Stimulated activated CD4-positive, alpha-beta T cell treated with anti-CD3 and anti-CD28 coated beads, TNF-alpha, amount 100 ng/mL, for 4 hours (primary cell): ENCODE results near the gene ACAA2.
"Not testable (repeated sequence)": the region's sequence is repeated elsewhere in the genome, so short reads cannot be mapped to it uniquely, and the experiment has no call there.

Experiments
- DNase-seq, 3 experiments: peaks; one replicate each; pipeline ENCODE4 v3.0.0-alpha.2; 2020; ENCODE audit warnings: low read depth in 3 of 3

The ACAA2 gene

DNA sequence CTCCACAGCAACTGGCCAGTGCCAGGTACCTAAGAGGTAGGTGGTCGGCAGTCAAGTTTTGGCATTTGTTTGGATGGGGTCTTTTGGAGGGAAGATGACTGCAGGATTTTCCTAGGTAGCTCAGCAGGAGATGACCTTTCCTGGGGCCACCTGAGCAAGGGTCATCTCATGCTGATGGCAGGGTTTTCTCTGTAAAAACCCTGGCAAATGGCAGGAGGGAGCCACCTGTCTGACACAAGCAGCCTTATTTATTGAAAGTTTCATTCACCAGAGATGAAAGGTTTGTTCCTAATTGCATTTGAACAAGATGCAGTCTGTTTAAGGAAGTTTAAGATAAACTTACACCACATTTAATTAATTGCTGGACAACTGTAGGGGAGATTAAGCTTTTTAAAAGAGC is 31.6 kb upstream of the ACAA2 start:
- DNase-seq, result no peak

DNA sequence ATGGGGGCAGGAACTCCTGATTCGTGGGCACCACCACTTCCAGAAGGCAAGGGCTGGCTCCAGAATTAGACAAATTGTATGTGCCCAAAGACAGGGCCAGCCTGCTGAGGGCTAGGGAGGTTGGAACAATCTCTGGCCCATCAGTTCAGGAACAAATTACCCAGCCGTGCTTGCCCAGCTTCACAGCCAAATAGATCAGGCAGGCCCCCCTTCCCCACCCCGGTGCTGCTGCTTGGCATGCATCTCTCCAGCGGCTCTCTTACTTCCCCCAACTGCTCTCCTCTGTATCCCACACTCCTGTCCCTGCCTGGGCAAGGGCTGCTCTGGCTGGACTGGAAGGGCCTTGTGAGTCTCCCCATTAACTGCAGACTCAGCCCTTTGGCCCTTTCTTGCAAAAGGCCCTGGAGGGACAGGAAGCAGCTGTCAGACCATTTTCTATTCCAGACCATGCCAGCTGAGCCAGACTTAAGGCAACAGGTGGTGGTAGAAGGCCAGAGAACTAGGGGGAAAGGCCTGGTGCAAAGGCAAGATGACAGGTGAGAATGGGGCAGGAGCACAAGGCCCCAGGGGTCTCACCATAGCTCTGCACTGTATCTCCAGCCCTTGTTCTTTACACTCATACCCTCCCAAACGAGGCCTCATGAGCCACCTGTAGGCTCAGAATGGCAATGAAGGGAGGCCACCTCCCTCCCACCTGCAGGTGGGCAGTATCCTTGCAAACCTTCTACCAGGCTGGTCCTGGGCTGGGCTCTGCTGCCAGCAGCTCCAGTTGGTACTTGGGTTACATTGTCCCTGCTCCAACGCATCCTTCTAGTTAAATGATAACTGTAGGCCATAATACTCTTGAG is 30.7 kb upstream of the ACAA2 start:
- DNase-seq, result no peak

DNA sequence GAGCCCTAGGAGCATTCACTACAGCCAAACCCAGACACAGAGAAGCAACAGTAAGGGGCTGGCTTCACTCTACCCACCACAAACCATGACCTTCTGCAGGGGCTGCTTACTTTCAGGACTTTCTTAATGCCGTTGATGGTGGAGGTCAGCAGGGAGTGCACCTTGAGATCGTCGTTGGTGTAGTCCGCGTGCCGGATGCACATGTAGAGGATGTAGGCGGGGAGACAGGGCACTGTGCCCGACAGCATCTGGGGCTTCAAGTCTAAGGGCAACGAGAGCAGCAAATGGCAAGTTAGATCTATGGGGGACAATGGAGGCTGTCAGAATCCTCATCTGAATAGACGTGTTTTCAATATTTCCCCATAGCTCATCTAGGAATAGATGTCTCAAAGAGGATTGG is 29.8 kb upstream of the ACAA2 start:
- no peak for DNase-seq

DNA sequence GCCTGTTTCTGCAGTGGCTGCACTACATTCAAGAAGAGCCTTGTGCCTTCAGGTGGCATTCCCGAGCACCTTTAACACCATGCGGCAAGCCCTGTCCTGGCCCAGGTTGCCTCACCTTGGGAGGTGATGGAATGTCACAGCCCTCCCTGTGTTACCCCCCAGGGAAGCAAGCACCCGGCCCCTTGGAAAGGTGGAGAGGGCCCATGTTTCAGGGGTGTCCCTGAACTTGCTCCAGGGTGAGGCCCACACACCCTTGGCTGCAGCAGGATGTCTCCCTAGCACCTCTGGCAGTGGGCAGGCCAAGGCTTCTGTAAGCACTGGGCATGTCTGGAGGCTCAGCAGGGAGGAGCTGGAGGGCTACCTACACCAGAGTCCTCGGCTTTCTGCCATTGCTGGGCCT is 29.3 kb upstream of the ACAA2 start:
- DNase-seq, result no peak

DNA sequence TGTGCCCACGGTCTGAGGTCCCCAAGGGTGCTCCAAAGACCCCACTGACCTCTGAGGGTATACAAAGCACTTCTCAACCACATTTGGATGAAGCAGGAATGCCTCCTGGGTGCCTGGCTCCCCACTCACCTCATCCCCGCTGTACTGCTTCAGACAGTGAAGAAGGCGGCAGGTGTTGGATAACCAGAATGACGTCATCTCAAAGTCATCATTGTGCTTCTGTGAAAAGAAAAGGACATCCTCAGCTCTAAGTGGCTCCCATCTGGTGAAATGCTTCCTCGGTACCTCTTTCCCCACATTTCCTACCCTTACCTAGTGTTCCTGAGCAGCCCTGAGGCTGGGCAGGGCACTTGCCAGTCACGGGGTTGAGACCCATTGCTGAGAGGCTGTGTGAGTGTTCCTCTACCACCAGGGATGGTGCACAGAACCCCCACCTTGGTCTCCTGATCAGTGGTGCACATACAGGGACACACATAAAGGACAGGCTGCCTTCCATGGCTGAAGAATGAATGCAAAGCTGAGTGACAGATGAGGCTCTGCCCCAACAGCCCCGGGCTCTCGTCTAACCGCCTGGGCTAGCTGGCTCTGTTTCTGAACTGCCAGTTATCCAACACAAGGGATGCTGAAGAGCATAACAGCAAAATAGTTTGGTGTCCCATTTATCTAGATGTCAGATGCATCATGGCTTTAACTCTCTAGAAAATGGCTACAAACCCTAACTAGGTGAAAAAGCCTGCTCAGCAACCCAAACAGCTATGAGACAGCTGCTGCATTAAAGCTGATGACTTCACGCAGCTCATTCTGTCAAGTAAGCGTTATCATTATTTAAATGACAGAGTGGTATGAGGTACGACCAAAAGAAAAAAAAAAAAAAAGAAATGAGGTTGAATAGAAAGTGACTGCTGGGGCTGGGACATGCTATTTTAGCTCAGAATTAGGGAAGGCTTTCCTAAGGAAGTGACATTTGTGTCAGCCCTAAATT is 28.2 kb upstream of the ACAA2 start:
- DNase-seq, result no peak

DNA sequence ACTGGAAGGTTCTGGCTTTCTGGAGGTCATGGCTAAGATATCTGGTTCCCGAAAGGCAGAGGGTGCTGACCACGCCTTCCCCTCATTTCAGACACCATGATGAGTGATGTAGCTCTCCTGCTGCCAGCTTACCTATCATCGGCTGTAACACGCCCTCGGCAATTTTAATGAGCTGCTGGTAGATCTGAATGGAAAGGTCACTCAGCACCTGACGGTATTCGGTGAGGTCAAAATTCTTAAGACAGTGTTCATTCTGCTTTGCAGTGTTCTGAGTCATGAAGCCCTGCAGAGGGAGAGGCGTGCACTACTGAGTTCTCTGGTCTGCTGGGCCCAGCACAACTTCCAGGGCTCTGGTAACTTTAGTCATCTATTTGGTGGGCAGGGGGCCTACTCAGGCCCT is 25.7 kb upstream of the ACAA2 start:
- DNase-seq, result no peak

DNA sequence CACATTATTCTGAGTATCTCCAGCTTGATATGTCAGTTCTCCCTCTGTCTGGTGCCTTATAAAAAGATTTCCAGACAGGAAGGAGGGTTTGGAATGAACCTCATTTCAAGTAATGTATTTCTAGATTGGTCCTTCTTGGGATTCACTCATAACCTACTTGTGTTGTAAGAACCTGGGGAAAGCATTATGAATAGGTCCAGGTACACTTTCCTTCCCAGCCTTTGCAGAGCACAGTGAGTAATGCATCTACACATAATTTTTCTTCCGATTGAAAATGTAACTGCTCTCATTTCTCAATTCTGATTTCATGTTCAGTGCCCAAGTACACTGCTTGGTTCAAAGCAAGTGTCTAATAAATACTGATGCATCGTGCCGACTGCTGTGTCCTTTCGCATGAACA is 25.0 kb upstream of the ACAA2 start:
- no peak for DNase-seq

DNA sequence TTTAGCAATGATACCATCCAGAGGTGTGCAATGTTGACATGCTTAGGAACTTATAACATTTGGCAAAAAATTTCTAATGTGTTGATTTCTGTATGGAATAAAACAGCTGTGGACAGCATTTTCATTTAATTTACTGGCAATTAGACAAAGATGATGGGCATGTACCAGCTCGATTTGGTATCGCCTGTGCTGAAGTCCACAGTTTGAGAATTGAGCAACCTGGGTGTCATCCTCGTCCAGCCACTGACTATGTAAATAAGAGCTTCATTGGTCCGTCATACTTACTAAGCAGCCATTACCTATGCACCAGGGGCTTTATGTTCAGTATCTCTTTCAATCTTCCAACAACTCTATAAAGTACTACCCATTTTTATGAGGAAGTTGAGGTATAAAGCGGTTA is 24.6 kb upstream of the ACAA2 start:
- DNase-seq, result no peak

DNA sequence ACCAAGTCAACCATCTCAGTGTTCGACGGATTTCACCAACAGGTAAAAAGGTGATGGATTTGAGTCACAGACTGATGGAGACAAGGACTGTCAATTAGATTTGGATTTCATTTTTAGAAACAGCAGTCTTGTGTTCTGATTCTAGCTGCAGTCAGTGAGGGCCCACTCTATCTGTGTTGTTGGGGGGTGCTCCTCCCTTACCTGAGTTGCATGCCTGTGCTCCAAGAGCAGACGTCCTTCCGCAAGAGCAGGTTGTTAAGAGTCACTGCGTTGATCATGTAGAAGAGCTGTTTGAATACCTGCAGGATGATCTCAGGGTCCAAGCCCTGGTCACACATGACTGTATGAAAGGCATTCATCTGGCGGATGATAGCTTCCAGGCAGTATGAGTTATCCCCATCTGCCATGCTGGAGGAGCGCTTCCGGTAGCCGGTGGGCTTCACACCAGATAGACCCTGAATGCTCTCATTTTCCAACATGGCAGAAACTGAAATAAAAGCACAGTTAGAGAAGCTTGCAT is 24.0 kb upstream of the ACAA2 start:
- DNase-seq, result not testable (repeated sequence)

DNA sequence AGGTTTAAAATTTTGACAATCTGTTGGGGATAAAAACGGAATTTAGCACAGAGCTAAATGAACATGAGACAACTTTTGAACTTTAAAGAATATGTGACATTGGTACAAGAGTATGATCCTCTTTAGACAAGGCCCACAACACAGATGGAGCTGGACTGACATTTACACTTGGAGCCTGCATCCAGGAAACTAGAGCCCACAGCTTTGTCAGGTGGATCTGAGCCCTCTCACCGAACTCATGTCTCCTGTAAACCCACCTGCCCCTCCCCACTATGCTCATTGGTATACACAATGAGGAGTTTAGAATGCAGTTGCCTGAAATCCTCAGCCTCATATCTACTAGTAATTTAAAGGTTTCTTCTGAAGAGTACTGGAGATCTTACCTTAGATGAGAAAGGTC is 22.1 kb upstream of the ACAA2 start:
- no peak for DNase-seq

DNA sequence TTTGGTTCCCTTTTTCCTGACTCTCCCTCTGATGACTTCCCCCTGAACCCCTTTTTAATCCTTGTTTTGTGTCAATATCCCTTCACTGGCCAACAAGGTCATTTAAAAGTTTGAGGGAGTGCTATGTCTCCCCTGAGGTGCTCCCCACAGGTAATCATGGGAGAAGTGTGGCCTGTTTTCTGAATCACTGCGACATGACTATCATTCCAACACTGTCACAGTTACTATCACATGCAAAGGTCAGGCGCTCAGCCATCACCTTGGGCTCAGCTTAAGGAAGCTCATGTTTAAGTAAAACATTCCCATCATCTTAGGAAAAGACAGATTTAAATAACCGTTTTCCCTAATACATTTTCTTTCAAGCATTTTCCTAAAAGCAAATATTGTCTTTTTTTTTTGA is 20.9 kb upstream of the ACAA2 start:
- no peak for DNase-seq

DNA sequence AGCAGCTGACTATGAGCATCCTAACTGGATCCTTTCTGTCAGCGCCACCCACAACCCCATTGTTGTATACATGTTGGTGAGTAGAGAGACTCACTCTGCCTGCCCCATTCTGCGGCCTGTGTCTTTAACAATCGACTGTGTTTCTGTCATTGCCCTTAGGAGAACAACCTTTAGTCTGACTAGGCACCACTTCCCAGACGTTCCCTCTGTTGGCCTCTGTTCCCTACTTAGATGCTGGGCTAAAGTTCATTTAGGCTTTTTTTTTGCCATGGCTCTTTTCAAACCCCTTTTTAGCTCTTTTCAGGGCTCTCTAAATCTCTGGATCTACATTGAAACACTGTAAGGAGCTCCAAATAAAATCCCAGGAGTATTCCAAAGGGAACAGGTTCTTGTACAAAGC is 20.5 kb upstream of the ACAA2 start:
- no peak for DNase-seq

DNA sequence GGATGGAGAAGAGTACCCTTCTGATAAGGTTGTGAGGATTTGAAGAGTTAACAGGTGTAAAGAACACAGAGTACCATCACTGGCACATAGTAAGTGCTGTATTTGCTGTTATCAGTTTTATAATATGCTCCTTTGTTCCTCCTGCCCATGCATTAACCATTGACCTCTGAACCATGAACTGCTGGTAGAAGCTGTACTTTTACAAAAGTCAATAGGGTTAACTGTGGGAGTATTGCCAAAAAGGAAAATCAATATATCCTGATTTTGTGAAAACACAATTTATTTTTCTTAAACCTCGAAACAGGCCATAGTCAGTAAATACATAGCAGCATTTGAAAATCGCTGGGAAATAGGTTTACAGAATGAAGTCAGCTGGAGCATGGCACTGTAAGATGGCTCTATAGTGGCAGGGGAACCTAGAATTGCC is 18.9 kb upstream of the ACAA2 start:
- DNase-seq, result no peak

DNA sequence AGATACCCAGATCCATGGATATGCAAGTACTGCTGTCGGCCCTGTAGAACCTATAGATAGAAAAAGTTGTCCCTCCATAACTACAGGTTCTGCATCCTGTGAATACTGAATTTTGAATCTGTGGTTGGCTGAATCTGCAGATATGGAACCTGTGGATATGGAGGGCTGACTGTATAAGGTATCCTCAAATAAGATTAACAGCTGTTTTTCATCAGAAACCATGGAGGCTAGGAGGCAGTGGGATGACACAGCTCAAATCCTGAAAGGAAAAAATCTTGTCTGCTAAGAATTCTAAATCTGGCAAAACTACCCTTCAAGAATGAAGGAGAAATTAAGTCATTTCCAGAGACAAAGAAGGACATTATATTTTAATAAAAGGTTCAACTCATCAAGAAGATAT is 14.7 kb upstream of the ACAA2 start:
- DNase-seq, result no peak

DNA sequence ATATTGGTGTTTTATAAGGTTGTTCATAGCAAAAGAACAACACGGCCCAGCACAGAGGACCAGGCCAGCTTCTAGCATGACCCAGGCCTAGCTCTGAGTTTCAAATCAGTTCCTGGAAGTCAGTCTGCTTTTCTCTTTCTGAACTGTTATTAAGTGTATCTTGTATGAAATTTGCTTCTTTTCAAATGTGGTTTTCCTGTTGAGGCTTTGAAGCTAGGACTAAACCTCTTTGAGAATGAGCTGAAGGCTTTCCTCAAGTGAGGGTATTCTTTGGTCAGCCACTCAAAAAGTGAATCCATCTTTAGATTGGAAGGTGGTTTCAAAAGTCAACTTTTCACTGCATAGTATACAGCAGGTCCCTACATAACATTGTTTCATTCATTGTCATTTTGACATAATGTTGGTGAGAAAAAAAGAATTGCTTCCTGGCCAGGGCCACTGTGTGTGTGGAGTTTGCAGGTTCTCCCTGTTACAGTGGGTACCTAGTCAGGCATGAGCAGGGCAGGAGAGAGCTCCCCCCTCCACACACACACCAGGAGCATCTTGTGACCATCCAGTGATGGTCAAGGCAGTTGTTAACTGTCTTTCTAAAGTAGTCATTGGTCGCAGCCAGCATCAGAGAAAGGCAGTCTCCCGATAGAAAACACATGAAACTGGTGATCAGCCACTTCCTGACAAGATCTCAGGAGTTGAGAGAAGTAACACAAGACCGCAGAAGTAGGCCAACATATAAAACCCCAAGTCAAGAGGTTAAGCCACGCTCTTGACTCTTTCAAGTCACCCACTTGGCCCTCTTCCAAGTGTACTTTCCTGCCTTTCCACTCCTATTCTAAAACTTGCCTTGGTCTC is 6.7 kb upstream of the ACAA2 start:
- peak in 1 of 3 experiments; percentile 26 for DNase-seq

DNA sequence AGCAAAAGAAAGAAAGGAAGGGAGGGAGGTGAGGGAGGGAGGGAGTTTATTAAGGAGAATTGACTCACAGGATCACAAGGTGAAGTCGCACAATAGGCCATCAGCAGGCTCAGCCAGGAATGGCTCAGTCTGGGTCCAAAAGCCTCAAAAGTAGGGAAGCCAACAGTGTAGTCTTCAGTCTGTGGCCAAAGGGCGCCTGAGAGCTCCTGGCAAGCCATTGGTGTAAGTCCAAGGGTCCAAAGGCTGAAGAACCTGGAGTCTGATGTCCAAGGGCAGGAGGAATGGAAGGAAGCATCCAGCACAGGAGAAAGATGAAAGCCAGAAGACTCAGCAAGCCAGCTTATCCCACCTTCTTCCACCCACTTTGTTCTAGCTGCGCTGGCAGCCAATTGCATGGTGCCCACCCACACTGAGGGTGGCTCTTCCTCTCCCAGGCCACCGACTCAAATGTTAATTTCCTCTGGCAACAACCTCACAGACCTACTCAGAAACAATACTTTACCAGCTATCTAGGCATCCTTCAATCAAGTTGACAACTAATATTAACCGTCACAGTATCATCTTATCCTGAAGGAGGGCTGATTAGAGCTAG is 5.8 kb upstream of the ACAA2 start:
- DNase-seq, result no peak

DNA sequence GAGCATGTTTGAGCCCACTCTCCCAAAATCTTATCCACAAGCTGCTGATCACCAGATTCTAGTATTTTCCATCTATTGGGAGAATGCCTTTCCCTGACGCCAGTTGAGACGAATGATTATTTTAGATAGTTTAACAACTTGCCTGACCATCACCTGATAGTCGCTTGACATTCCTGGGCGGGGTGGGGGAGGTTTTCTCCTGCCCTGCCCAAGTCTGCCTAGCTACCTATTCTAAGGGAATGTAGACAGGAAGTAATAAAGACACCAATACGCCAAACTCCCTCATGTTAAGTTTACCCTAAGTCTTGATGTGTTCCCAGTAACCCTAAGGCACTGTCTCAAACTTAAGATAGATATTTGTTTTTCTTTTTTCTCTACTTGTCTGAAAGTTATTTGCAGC is 4.6 kb upstream of the ACAA2 start:
- DNase-seq, result no peak

DNA sequence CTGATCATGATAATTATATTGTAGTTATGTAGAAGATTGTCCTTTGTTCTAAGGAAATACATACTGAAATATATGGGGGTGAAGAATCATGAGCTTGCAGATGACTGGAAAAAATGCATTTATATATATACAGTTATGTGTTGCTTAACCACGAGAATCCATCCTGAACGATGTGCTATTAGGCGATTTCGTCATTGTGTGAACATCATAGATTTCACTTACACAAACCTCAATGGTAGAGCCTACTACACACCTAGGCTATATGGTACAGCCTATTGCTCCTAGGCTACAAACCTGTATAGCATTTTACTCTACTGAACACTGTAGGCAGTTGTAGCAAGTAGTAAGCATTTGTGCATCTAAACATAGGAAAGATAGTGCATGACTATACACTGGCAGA is 2.6 kb upstream of the ACAA2 start:
- DNase-seq, result no peak

DNA sequence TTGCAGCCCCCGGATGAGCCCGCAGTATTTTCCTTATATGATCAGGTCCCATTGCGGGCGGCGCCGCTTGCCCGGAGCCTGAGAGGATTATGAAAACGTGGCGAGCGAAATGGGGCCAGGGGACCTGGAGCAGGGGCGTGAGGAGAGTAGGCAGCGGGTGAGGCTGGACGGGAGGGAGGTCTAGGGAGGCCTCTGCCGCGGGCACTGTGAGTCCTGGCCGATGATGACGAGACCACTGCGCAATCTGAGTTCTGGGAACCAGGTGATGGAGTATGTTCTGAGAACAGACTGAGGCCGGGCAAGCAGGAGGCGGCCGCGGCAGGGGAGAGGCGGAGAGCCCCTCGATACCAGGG is 790 bp upstream of the ACAA2 start:
- peak in 2 of 3 experiments; percentile 28 to 33 for DNase-seq

DNA sequence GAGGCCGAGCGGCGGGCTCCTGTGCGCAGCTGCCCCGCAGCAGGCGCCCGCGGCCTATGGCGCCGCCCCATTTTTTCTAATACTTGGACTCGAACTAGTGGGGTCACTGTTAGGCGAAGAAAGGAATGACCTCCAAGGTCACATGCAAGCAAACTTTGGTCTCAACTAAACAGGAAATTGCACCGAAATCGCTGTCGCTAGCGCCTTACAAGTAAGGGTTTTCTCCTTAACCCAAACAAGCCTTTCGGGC is 339 bp downstream of the ACAA2 start:
- no peak for DNase-seq

DNA sequence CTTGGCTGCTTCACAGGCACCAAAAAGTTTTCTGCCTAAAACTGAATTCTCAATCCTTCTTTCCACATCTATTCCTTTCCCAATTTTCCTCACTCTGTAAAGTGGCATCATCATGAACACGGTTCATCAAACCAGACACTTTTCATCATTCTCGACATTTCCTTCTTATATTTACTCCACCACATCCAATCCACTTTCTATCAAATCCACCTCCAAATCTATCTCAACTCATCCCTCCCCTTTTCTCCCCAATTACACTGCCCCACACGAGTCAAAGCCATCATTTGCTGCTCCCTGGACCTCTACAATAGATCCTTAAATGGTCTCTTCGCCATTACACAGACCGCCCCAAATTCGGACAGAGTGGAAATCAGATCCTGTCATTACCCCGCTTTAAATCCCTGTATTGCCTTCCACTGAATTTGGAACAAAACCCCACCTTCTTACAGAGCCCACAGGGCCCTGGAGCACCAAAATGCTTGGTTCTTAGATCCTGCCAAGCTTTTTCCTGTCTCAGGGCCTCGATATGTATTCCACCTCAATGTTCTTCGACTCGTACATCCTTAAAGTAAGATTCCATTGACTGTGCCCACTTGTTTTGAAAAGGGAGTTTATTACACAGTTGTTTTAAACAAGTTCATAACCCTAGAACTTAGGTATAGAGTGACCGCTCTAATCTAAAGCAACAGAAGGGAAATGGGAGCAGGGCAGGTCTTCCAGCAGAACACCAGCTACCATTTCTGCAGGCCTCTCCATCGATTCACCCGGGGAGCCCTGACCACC is 856 bp downstream of the ACAA2 start:
- DNase-seq, result no peak
